GM23248 (cell line): Measurements from ENCODE around the gene ABCC12. TPM values are rescaled to one million over a fixed set of nuclear protein-coding genes. Genes with fewer than 3 reads are reported as not detected.

ENCODE experiments used
- DNase-seq: peaks from one replicate; pipeline ENCODE4 v3.0.0-alpha.2; 2015
- H2AFZ ChIP-seq: fragments of 200-600 bp; sonication (generic); 2 replicates; pipeline ENCODE4 v1.6.1; 2016; ENCODE audit warnings: antibody characterized with exemption
- H3F3A ChIP-seq: fragments of 200-600 bp; sonication (generic); 2 replicates; pipeline ENCODE4 v1.6.1; 2016; ENCODE audit warnings: mild to moderate bottlenecking, antibody characterized with exemption, mixed run types; ENCODE audit not compliant: insufficient read depth
- H3K27ac ChIP-seq: fragments of 200-600 bp; sonication (generic); 2 replicates; pipeline ENCODE4 v1.5.1; 2016; ENCODE audit warnings: mild to moderate bottlenecking
- H3K27me3 ChIP-seq: fragments of 200-600 bp; sonication (generic); replicated peaks from 2 replicates; pipeline ENCODE4 v1.6.1; 2016; ENCODE audit warnings: mild to moderate bottlenecking; ENCODE audit not compliant: insufficient read depth
- H3K36me3 ChIP-seq: fragments of 200-600 bp; sonication (generic); 2 replicates; pipeline ENCODE4 v1.6.1; 2016; ENCODE audit warnings: low read depth, mild to moderate bottlenecking
- H3K4me1 ChIP-seq: fragments of 200-600 bp; sonication (generic); 2 replicates; pipeline ENCODE4 v1.6.1; 2016; ENCODE audit warnings: mild to moderate bottlenecking; ENCODE audit not compliant: insufficient read depth
- H3K4me2 ChIP-seq: fragments of 200-600 bp; sonication (generic); one replicate; pipeline ENCODE4 v1.6.1; 2016; ENCODE audit warnings: mild to moderate bottlenecking; ENCODE audit not compliant: unreplicated experiment
- H3K4me3 ChIP-seq: fragments of 200-600 bp; sonication (generic); 2 replicates; pipeline ENCODE4 v1.5.1; 2016; ENCODE audit warnings: mild to moderate bottlenecking
- H3K79me2 ChIP-seq: fragments of 200-600 bp; sonication (generic); 2 replicates; pipeline ENCODE4 v1.6.1; 2016; ENCODE audit warnings: mild to moderate bottlenecking; ENCODE audit not compliant: insufficient read depth
- H3K9ac ChIP-seq: fragments of 200-600 bp; sonication (generic); 2 replicates; pipeline ENCODE4 v1.6.1; 2016; ENCODE audit warnings: mild to moderate bottlenecking
- H3K9me2 ChIP-seq: fragments of 200-600 bp; sonication (generic); 2 replicates; pipeline ENCODE4 v1.6.1; 2016; ENCODE audit warnings: mixed run types, mild to moderate bottlenecking, moderate library complexity; ENCODE audit not compliant: insufficient read depth
- H3K9me3 ChIP-seq: fragments of 200-600 bp; sonication (generic); one replicate; pipeline ENCODE4 v1.6.1; 2017; ENCODE audit warnings: low read depth
- H4K20me1 ChIP-seq: fragments of 200-600 bp; sonication (generic); 2 replicates; pipeline ENCODE4 v1.6.0; 2016; ENCODE audit not compliant: insufficient read depth
- EZH2 ChIP-seq: fragments of 200-600 bp; sonication (generic); IDR thresholded peaks from 2 replicates; pipeline ENCODE4 v1.6.1; 2018; ENCODE audit warnings: antibody characterized with exemption, mild to moderate bottlenecking; ENCODE audit not compliant: insufficient read depth, poor library complexity, severe bottlenecking
- EZH2phosphoT487 ChIP-seq: fragments of 200-600 bp; sonication (generic); IDR thresholded peaks from 2 replicates; pipeline ENCODE4 v1.6.1; 2018; ENCODE audit warnings: antibody characterized with exemption, moderate library complexity, mild to moderate bottlenecking, low read depth; ENCODE audit not compliant: insufficient read depth
- WGBS, 2 experiments: methylation state at CpG; one replicate each; pipeline ENCODE4 v1.1.6; 2015 to 2017; ENCODE audit warnings: low lambda C conversion rate in 2 of 2, low coverage in 1 of 2; ENCODE audit errors: missing lambda C conversion rate in 2 of 2; 5-methylcytosine and 5-hydroxymethylcytosine counted together
- in situ Hi-C: fragments of 300-500 bp; cut with MboI; formaldehyde crosslinking; loops from 2 replicates; pipeline ENCODE4 v1.15.0; 2020
- polyA plus RNA-seq: library from polyadenylated mRNA; unstranded; fragments of >200 nt; fragmentation: Nextera tagmentation; extraction: Ambion mirVana; gene quantifications from 2 replicates; pipeline ENCODE4 v1.2.1, GENCODE V29; 2016
- total RNA-seq: library from RNA; depleted of rRNA; stranded (reverse); fragments of >200 nt; shearing (Covaris generic); gene quantifications from 2 replicates; pipeline ENCODE4 v1.2.3, GENCODE V29; 2014

ABCC12 gene
- total and polyA plus RNA-seq, 2 experiments from 2014 or later, result not detected

- Histone ChIP-seq H2AFZ (no peak overlapping the region), H3K4me3 (no peak overlapping the region), H3K79me2 (no peaks in the 10 kb centered on the region), H3K9me2 (no peaks in the 10 kb centered on the region), H3K36me3 (no peaks in the 10 kb centered on the region), H3K27ac (no peak overlapping the region), H3K4me1 (peaks cover 8% of the 10 kb centered on the region), H3K9ac (no peak overlapping the region), H3K4me2 (no peak overlapping the region), H3F3A (peaks cover under 1% of the 10 kb centered on the region; the same call in 1 of the 2 replicates), H4K20me1 (no peaks in the 10 kb centered on the region), H3K9me3 (no peaks in the 10 kb centered on the region), H3K27me3 (no peaks in the 10 kb centered on the region; the same call in none of the 2 replicates)
- DNase-seq, result peak; percentile 52
- WGBS, 2 experiments, result 67 to 68% methylated on average over 16 to 22 of the region's 22 CpGs
- TF ChIP-seq EZH2 (no peak), EZH2phosphoT487 (no peak)
- in situ Hi-C loops, result no loop called here
Observed at GRCh38 chr16:48117217-48118105, 38.3 kb downstream of the ABCC12 start.

DNA sequence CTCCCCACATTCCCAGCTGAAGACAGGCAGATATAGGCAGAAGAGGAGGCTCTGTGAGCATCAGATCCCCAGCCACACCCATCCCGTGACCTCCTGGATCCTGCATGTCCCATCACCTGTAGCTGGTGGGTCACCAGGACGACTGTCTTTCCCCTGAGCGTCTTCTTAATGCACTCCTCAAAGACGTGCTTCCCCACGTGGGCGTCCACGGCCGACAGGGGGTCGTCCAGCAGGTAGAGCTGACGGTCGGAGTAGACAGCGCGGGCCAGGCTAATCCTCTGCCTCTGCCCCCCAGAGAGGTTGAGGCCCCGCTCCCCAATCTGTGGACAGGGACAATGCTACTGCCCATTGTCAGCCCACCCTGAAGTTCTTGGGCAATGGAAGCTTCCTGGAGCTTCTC, 40.5 kb downstream of the ABCC12 start:
- Histone ChIP-seq H3K9me2 (no peaks in the 10 kb centered on the region), H3K36me3 (no peaks in the 10 kb centered on the region), H3K9me3 (no peaks in the 10 kb centered on the region), H3F3A (no peaks in the 10 kb centered on the region), H3K4me2 (no peak overlapping the region), H3K27ac (no peak overlapping the region), H3K4me3 (no peak overlapping the region), H3K79me2 (no peaks in the 10 kb centered on the region), H3K9ac (no peak overlapping the region), H4K20me1 (no peaks in the 10 kb centered on the region), H3K4me1 (no peaks in the 10 kb centered on the region), H2AFZ (no peak overlapping the region), H3K27me3 (peaks cover 7% of the 10 kb centered on the region)
- no peak for TF ChIP-seq EZH2phosphoT487
- TF ChIP-seq EZH2, result no peak
- DNase-seq, result no peak
- in situ Hi-C loops, result no loop called here
- WGBS, 2 experiments, result 82 to 83% methylated on average over 13 to 14 of the region's 14 CpGs

GRCh38 chr16:48114410-48114809, 41.4 kb downstream of the ABCC12 start:
- H3K36me3 ChIP-seq, result no peaks in the 10 kb centered on the region
- H3K9ac ChIP-seq, result no peak overlapping the region
- no peak overlapping the region for H3K4me3 ChIP-seq
- no peak for TF ChIP-seq EZH2phosphoT487
- TF ChIP-seq EZH2, result no peak
- no peak overlapping the region for H2AFZ ChIP-seq
- no peaks in the 10 kb centered on the region for H3F3A ChIP-seq
- no peaks in the 10 kb centered on the region for H3K79me2 ChIP-seq
- H3K27ac ChIP-seq, result no peak overlapping the region
- H3K9me3 ChIP-seq, result no peaks in the 10 kb centered on the region
- DNase-seq, result no peak
- no peaks in the 10 kb centered on the region for H3K4me1 ChIP-seq
- no peaks in the 10 kb centered on the region for H3K9me2 ChIP-seq
- in situ Hi-C loops, result no loop called here
- no peaks in the 10 kb centered on the region for H4K20me1 ChIP-seq
- WGBS, 2 experiments, result 78 to 87% methylated on average over 7 of the region's 7 CpGs
- peaks cover 12% of the 10 kb centered on the region for H3K27me3 ChIP-seq
- no peak overlapping the region for H3K4me2 ChIP-seq

- H3F3A ChIP-seq, result no peaks in the 10 kb centered on the region
- peaks cover 16% of the 10 kb centered on the region for H3K27me3 ChIP-seq
- TF ChIP-seq EZH2phosphoT487 (no peak), EZH2 (no peak)
- H3K9me2 ChIP-seq, result no peaks in the 10 kb centered on the region
- H3K9me3 ChIP-seq, result no peaks in the 10 kb centered on the region
- H3K36me3 ChIP-seq, result no peaks in the 10 kb centered on the region
- H3K27ac ChIP-seq, result no peak overlapping the region
- H3K9ac ChIP-seq, result no peak overlapping the region
- no peak for DNase-seq
- no peak overlapping the region for H3K4me3 ChIP-seq
- no peak overlapping the region for H3K4me2 ChIP-seq
- 84 to 88% methylated on average over 7 of the region's 7 CpGs for WGBS, 2 experiments
- no peak overlapping the region for H2AFZ ChIP-seq
- no peaks in the 10 kb centered on the region for H3K4me1 ChIP-seq
- in situ Hi-C loops, result no loop called here
- no peaks in the 10 kb centered on the region for H3K79me2 ChIP-seq
- no peaks in the 10 kb centered on the region for H4K20me1 ChIP-seq
Observed at GRCh38 chr16:48113471-48113870, 42.3 kb downstream of the ABCC12 start.
